RPMI7951 (cell line): ENCODE results near the gene DHRS2. TPM values are rescaled to one million over a fixed set of nuclear protein-coding genes. Genes with fewer than 3 reads are reported as not detected.

ENCODE experiments used
- DNase-seq: peaks from one replicate; pipeline ENCODE4 v3.0.0-alpha.2; 2012; ENCODE audit warnings: low read depth
- total RNA-seq: library from RNA; depleted of rRNA; stranded (reverse); fragments of >200 nt; shearing (Covaris generic); gene quantifications from 2 replicates; pipeline ENCODE4 v1.2.3, GENCODE V29; 2014

DHRS2 gene
- total RNA-seq, 1 experiment from 2014 or later = 8.7 TPM

- DNase-seq = peak; percentile 49
Measured at GRCh38 chr14:23646648-23647549, 10.7 kb downstream of the DHRS2 start.

GRCh38 chr14:23647619-23648018 lies 11.5 kb downstream of the DHRS2 start:
- no peak for DNase-seq

- no peak for DNase-seq
Measured at GRCh38 chr14:23648764-23649460, 12.7 kb downstream of the DHRS2 start.

GRCh38 chr14:23650506-23650905 lies 14.3 kb downstream of the DHRS2 start:
- no peak for DNase-seq

- DNase-seq = no peak
Measured at GRCh38 chr14:23653051-23653450, 16.9 kb downstream of the DHRS2 start.

- no peak for DNase-seq
Measured at GRCh38 chr14:23654231-23654630, 18.1 kb downstream of the DHRS2 start.

- no peak for DNase-seq
Measured at GRCh38 chr14:23657959-23658470, 21.9 kb downstream of the DHRS2 start.

- DNase-seq = no peak
Measured at GRCh38 chr14:23660290-23661226, 24.4 kb downstream of the DHRS2 start.

GRCh38 chr14:23661542-23661941 lies 25.4 kb downstream of the DHRS2 start:
- DNase-seq = no peak

- no peak for DNase-seq
Measured at GRCh38 chr14:23663127-23663526, 27.0 kb downstream of the DHRS2 start.

- no peak for DNase-seq
Measured at GRCh38 chr14:23663711-23664110, 27.5 kb downstream of the DHRS2 start.

- no peak for DNase-seq
Measured at GRCh38 chr14:23664207-23664885, 28.2 kb downstream of the DHRS2 start.

- DNase-seq = no peak
Measured at GRCh38 chr14:23665302-23666016, 29.3 kb downstream of the DHRS2 start.

GRCh38 chr14:23667134-23667533 lies 31.0 kb downstream of the DHRS2 start:
- DNase-seq = no peak

- no peak for DNase-seq
Measured at GRCh38 chr14:23669441-23669840, 33.3 kb downstream of the DHRS2 start.

- DNase-seq = no peak
Measured at GRCh38 chr14:23670481-23670880, 34.3 kb downstream of the DHRS2 start.

- no peak for DNase-seq
Measured at GRCh38 chr14:23672200-23672599, 36.0 kb downstream of the DHRS2 start.

GRCh38 chr14:23675337-23675736 lies 39.2 kb downstream of the DHRS2 start:
- no peak for DNase-seq

- no peak for DNase-seq
Measured at GRCh38 chr14:23675906-23676305, 39.7 kb downstream of the DHRS2 start.

- DNase-seq = no peak
Measured at GRCh38 chr14:23681337-23681736, 45.2 kb downstream of the DHRS2 start.
